Osteoblast (primary cell): ENCODE measurements around the gene CNTRL. TPM values are rescaled to one million over a fixed set of nuclear protein-coding genes. Genes with fewer than 3 reads are reported as not detected.

Experiments used
- DNase-seq: peaks from one replicate; pipeline ENCODE4 v3.0.0; 2011; ENCODE audit warnings: low spot score, mixed read lengths; ENCODE audit not compliant: insufficient read length; ENCODE audit errors: missing footprints
- H2AFZ ChIP-seq: 2 replicates; pipeline ENCODE4 v1.6.0; 2011; ENCODE audit warnings: mild to moderate bottlenecking, low read length
- H3K27ac ChIP-seq: 2 replicates; pipeline ENCODE4 v1.5.1; 2011; ENCODE audit warnings: mild to moderate bottlenecking, low read depth, low read length, moderate library complexity
- H3K27me3 ChIP-seq: 2 replicates; pipeline ENCODE4 v1.6.0; 2012; ENCODE audit warnings: mild to moderate bottlenecking, control low read depth, inconsistent platforms, low read length, moderate library complexity; ENCODE audit not compliant: insufficient read depth
- H3K36me3 ChIP-seq: 2 replicates; pipeline ENCODE4 v1.5.1; 2011; ENCODE audit warnings: mild to moderate bottlenecking, low read length, control low read depth, moderate library complexity; ENCODE audit not compliant: insufficient read depth
- H3K4me1 ChIP-seq: 2 replicates; pipeline ENCODE4 v1.5.1; 2011; ENCODE audit warnings: mild to moderate bottlenecking, low read length, control low read depth, moderate library complexity; ENCODE audit not compliant: insufficient read depth
- H3K4me2 ChIP-seq: 2 replicates; pipeline ENCODE4 v1.6.0; 2011; ENCODE audit warnings: mild to moderate bottlenecking, low read length; ENCODE audit not compliant: insufficient read depth
- H3K4me3 ChIP-seq: fragments of 200-600 bp; sonication (generic); 3 replicates; pipeline ENCODE4 v1.5.1; 2012; ENCODE audit warnings: mild to moderate bottlenecking, low read length, inconsistent platforms; ENCODE audit not compliant: insufficient read depth
- H3K79me2 ChIP-seq: 2 replicates; pipeline ENCODE4 v1.6.0; 2012; ENCODE audit warnings: mild to moderate bottlenecking, low read length, control low read depth, inconsistent platforms; ENCODE audit not compliant: insufficient read depth
- H3K9me3 ChIP-seq: 2 replicates; pipeline ENCODE4 v1.5.1; 2011; ENCODE audit warnings: low read depth, low read length, control low read depth
- H4K20me1 ChIP-seq: 2 replicates; pipeline ENCODE4 v1.6.0; 2012; ENCODE audit warnings: mild to moderate bottlenecking, low read length, control low read depth; ENCODE audit not compliant: insufficient read depth
- total RNA-seq: library from RNA; depleted of rRNA; stranded (reverse); fragments of >200 nt; gene quantifications from 2 replicates; pipeline ENCODE4 v1.2.3, GENCODE V29; 2012
- TF ChIP-seq, protein P1 (sequence below): IDR thresholded peaks from 2 replicates; pipeline ENCODE4 v1.5.1; 2011; ENCODE audit warnings: mild to moderate bottlenecking, low read depth, low read length, moderate library complexity; ENCODE audit errors: extremely low read depth

Gene CNTRL
- total RNA-seq, 1 donor: 8.7 TPM

DNA sequence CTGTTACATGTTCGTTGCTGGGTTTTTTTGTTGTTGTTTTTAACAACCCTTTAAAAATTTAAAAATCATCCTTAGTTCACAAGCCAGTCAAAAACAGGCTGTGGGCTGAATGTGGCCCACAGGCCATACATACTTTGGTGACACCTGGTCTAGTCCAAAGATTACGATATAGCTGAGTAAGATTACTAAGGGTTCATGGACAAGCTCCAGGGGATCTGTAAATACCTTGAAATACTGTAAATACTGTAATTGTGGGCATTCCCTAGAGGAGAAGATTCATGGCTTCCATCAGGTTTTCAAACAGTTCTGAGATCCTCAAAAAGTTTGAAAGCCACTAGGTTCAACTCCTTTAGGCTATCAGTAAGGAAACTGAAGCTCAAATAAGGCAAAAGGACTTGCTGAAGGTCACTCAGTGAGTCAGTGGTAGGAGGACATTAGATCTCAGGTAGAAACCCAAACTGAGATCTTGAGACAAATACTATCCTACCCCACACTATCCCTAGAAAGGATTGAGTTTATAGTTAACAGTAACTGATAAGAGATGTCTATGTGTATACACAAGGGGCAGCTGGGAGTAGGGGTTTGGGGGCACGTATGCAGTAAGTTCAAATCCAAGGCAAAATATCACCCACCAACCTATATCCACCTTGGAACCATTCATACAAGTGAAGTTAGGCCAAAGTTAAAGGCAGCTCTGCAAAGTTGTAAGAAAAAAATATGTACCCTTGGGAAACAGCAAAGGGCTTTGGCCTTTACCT is 109.1 kb downstream of the CNTRL start:
- Histone ChIP-seq H3K4me1 (peaks cover 13% of the 10 kb centered on the region), H4K20me1 (peaks cover 38% of the 10 kb centered on the region), H2AFZ (no peak overlapping the region), H3K36me3 (peaks cover 56% of the 10 kb centered on the region), H3K27me3 (no peaks in the 10 kb centered on the region), H3K9me3 (no peaks in the 10 kb centered on the region), H3K79me2 (peaks cover 81% of the 10 kb centered on the region), H3K4me3 (no peak overlapping the region), H3K27ac (no peak overlapping the region), H3K4me2 (no peak overlapping the region)
- DNase-seq: no peak
- TF ChIP-seq, protein P1, sequence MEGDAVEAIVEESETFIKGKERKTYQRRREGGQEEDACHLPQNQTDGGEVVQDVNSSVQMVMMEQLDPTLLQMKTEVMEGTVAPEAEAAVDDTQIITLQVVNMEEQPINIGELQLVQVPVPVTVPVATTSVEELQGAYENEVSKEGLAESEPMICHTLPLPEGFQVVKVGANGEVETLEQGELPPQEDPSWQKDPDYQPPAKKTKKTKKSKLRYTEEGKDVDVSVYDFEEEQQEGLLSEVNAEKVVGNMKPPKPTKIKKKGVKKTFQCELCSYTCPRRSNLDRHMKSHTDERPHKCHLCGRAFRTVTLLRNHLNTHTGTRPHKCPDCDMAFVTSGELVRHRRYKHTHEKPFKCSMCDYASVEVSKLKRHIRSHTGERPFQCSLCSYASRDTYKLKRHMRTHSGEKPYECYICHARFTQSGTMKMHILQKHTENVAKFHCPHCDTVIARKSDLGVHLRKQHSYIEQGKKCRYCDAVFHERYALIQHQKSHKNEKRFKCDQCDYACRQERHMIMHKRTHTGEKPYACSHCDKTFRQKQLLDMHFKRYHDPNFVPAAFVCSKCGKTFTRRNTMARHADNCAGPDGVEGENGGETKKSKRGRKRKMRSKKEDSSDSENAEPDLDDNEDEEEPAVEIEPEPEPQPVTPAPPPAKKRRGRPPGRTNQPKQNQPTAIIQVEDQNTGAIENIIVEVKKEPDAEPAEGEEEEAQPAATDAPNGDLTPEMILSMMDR: no peak

DNA sequence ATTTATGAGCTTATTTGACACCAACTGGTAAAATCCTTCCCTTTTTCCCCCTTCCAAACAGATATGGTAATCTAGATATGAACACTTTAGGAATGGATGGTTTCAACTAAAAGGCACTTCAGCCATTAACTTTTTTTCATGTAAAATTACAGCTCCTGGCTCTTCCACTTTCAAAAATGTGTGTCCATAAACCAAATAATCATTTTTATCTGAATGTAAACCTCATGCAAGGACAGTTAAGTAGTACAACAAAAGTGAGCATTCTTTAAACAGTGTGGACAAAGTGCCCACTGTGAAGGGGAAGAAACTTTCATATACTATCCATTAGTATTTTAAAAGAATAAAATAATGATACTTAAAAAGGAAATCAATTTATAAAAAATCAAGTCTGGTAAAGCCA is 109.7 kb downstream of the CNTRL start:
- Histone ChIP-seq H3K27me3 (no peaks in the 10 kb centered on the region), H3K4me2 (no peak overlapping the region), H3K27ac (no peak overlapping the region), H3K36me3 (peaks cover 56% of the 10 kb centered on the region), H3K79me2 (peaks cover 86% of the 10 kb centered on the region), H3K4me1 (peaks cover 13% of the 10 kb centered on the region), H3K4me3 (no peak overlapping the region), H3K9me3 (no peaks in the 10 kb centered on the region), H4K20me1 (peaks cover 45% of the 10 kb centered on the region), H2AFZ (no peak overlapping the region)
- DNase-seq: no peak
- TF ChIP-seq, protein P1: no peak

DNA sequence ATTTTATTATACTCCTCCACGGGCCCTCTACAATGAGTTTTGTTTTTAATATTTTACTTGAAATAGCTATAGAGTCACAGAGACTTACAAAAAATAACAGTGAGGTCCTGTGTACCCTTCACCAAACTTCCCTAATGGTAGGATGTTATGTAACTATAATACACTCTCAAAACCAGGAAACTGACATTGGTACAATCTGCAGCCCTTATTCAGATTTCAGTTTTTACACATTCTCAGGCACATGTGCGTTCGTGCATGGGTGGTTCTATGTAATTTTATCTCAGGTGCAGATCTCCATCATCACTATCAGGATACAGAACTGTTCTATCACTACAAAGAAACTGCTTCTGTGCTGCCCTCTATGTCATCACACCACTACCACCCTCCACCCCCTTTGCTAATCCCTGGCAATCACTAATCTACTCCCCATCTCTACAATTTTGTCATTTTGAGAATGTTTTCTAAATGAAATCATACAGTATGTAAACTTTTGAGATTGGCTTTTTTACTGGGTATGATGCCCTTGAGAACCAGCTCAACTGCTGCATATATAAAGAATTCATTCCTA is 110.5 kb downstream of the CNTRL start:
- peaks cover 46% of the 10 kb centered on the region for H4K20me1 ChIP-seq

More for the DNA sequence above, 110.5 kb downstream of the CNTRL start:
- H3K36me3 ChIP-seq: peaks cover 52% of the 10 kb centered on the region
- TF ChIP-seq, protein P1: no peak
- no peak for DNase-seq
- no peaks in the 10 kb centered on the region for H3K27me3 ChIP-seq
- H3K79me2 ChIP-seq: peaks cover 90% of the 10 kb centered on the region
- H3K4me3 ChIP-seq: no peak overlapping the region
- no peak overlapping the region for H3K4me2 ChIP-seq
- no peaks in the 10 kb centered on the region for H3K9me3 ChIP-seq
- no peak overlapping the region for H3K27ac ChIP-seq
- H2AFZ ChIP-seq: no peak overlapping the region
- peaks cover 13% of the 10 kb centered on the region for H3K4me1 ChIP-seq
